GM12878 (cell line): ENCODE results near the gene PPP2R5D.

Experiments
- CHD4 ChIP-seq: fragments of 200-600 bp; sonication (generic); IDR thresholded peaks from 2 replicates; pipeline ENCODE4 v1.6.1; 2016; ENCODE audit warnings: mild to moderate bottlenecking
- CTCF ChIP-seq, 3 experiments: IDR thresholded peaks in 2 of 3; conservative IDR thresholded peaks in 1 of 3; 2 replicates each; pipeline ENCODE4 v1.5.1; 2011; ENCODE audit warnings: low read depth in 3 of 3, low read length in 3 of 3, mild to moderate bottlenecking in 3 of 3, control low read depth in 2 of 3, moderate library complexity in 2 of 3, inconsistent platforms in 1 of 3, mixed read lengths in 1 of 3; ENCODE audit not compliant: control insufficient read depth in 2 of 3, insufficient read depth in 1 of 3; ENCODE audit errors: extremely low read depth in 1 of 3
- GABPA ChIP-seq: IDR thresholded peaks from 2 replicates; pipeline ENCODE4 v1.6.1; 2014; ENCODE audit warnings: antibody characterized with exemption, low read depth, mild to moderate bottlenecking, inconsistent platforms
- IKZF1 ChIP-seq: fragments of 450-650 bp; conservative IDR thresholded peaks from 2 replicates; pipeline ENCODE4 v1.6.1; 2017; ENCODE audit warnings: antibody characterized with exemption, mild to moderate bottlenecking
- POLR2A ChIP-seq: IDR thresholded peaks from 2 replicates; pipeline ENCODE4 v1.6.1; 2011; ENCODE audit warnings: low read depth, mild to moderate bottlenecking, low read length
- SIN3A ChIP-seq: IDR thresholded peaks from 2 replicates; pipeline ENCODE4 v1.6.1; 2012; ENCODE audit warnings: low read depth, low read length, improper control_type of control experiment

- no peak for TF ChIP-seq GABPA
- no peak for TF ChIP-seq POLR2A
- TF ChIP-seq IKZF1: no peak
- TF ChIP-seq SIN3A: no peak
- TF ChIP-seq CHD4: no peak
- TF ChIP-seq CTCF (IDR thresholded peaks at IDR 0.05 in 2 of 3, conservative IDR thresholded peaks at IDR 0.05 in 1 of 3; ENCODE audit: control insufficient read depth in 2 of 3, extremely low read depth in 1 of 3, insufficient read depth in 1 of 3, low read depth in 3 of 3, low read length in 3 of 3): no peak
Measured at GRCh38 chr6:42968783-42969182, 15.6 kb upstream of the PPP2R5D start.
